Right lobe of liver (tissue), 6 donors: Measurements from ENCODE around the gene PITPNM3. TPM values are rescaled to one million over a fixed set of nuclear protein-coding genes. Genes with fewer than 3 reads are reported as not detected.

Experiments used
- ATAC-seq, 4 donors: fragments of 200-7000 bp; cut with Tn5 transposase; one replicate each; pipeline ENCODE4 v1.9.1; 2020; ENCODE audit warnings: mild to moderate bottlenecking in 4 of 4, moderate library complexity in 4 of 4
- DNase-seq, 3 donors: peaks; one replicate each; pipeline ENCODE4 v3.0.0-alpha.2; 2020
- H3K27ac ChIP-seq, 3 donors: fragments of 200-600 bp; one replicate each; pipeline ENCODE4 v1.8.0; 2022
- H3K27me3 ChIP-seq, 2 donors: fragments of 200-600 bp; one replicate each; pipeline ENCODE4 v1.8.0; 2022
- H3K36me3 ChIP-seq, 4 donors: fragments of 200-600 bp; sonication (generic) in 1 of 4; one replicate each; pipeline versions ENCODE4 v1.5.1 to v1.8.0; 2017 to 2022; ENCODE audit warnings: control low read depth in 1 of 4
- H3K4me1 ChIP-seq, 4 donors: fragments of 200-600 bp; sonication (generic) in 1 of 4; one replicate each; pipeline versions ENCODE4 v1.5.1 to v1.8.0; 2017 to 2022; ENCODE audit warnings: control low read depth in 1 of 4
- H3K4me3 ChIP-seq, 3 donors: fragments of 200-600 bp; one replicate each; pipeline ENCODE4 v1.8.0; 2022
- H3K9me3 ChIP-seq, 4 donors: fragments of 200-600 bp; sonication (generic) in 1 of 4; one replicate each; pipeline versions ENCODE4 v1.5.1 to v1.8.0; 2017 to 2022; ENCODE audit warnings: control low read depth in 1 of 4
- POLR2A ChIP-seq: fragments of 450-650 bp; IDR thresholded peaks from one replicate; pipeline ENCODE4 v1.6.1; 2017; ENCODE audit warnings: antibody characterized with exemption, mild to moderate bottlenecking
- WGBS: methylation state at CpG from one replicate; pipeline ENCODE4 v1.1.6; 2018; ENCODE audit warnings: low coverage, low lambda C conversion rate; ENCODE audit not compliant: insufficient coverage; ENCODE audit errors: missing lambda C conversion rate; 5-methylcytosine and 5-hydroxymethylcytosine counted together
- intact Hi-C, 2 donors: fragments of 100-400 bp; cut with DNase I; formaldehyde crosslinking; loops; one replicate each; pipeline versions ENCODE4 v1.11.2 to v1.14.1; 2022
- total RNA-seq, 6 experiments: library from RNA; depleted of rRNA in 2 of 6; stranded (reverse); fragments of >200 nt in 2 of 6; fragmentation: NEBNext Ultra II Directional in 3 of 6; extraction: Animal tissue kit (Norgen Biotek cat#: 25700) in 3 of 6; gene quantifications; one replicate each; pipeline versions ENCODE4 v1.1.0 to v1.2.4, GENCODE V29; 2016 to 2023
- TF ChIP-seq, protein P1 (sequence below), 4 donors: fragments of 200-600 bp in 3 of 4; fragments of 450-650 bp in 1 of 4; IDR thresholded peaks; one replicate each; pipeline versions ENCODE4 v1.5.1 to v1.8.0; 2016 to 2022; ENCODE audit warnings: antibody characterized with exemption in 4 of 4, mild to moderate bottlenecking in 2 of 4
- donor health status: DM: no; HTN: yes; CAD: no.
- donor health status: DM: no; HTN: no; CAD: no.
- donor health status: DM: no; HTN: no; CAD: no.
- donor health status: DM: no; HTN: yes; CAD: no.
- donor health status: DM: no; HTN: yes; CAD: no.

The PITPNM3 gene
- total RNA-seq, 6 experiments from 2014 or later = 0.91 to 3.8 (median 1.2) TPM

GRCh38 chr17:6468051-6468790 is 88.1 kb downstream of the PITPNM3 start:
- Histone ChIP-seq H3K4me3 (no peak overlapping the region), H3K36me3 (no peaks in the 10 kb centered on the region), H3K27ac (no peak overlapping the region), H3K4me1 (no peaks in the 10 kb centered on the region), H3K9me3 (no peaks in the 10 kb centered on the region), H3K27me3 (no peaks in the 10 kb centered on the region)
- 86% methylated on average over 8 of the region's 23 CpGs for WGBS
- no peak for TF ChIP-seq POLR2A
- TF ChIP-seq, protein P1, sequence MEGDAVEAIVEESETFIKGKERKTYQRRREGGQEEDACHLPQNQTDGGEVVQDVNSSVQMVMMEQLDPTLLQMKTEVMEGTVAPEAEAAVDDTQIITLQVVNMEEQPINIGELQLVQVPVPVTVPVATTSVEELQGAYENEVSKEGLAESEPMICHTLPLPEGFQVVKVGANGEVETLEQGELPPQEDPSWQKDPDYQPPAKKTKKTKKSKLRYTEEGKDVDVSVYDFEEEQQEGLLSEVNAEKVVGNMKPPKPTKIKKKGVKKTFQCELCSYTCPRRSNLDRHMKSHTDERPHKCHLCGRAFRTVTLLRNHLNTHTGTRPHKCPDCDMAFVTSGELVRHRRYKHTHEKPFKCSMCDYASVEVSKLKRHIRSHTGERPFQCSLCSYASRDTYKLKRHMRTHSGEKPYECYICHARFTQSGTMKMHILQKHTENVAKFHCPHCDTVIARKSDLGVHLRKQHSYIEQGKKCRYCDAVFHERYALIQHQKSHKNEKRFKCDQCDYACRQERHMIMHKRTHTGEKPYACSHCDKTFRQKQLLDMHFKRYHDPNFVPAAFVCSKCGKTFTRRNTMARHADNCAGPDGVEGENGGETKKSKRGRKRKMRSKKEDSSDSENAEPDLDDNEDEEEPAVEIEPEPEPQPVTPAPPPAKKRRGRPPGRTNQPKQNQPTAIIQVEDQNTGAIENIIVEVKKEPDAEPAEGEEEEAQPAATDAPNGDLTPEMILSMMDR (IDR thresholded peaks at IDR 0.05) = no peak
- no peak for ATAC-seq
- no peak for DNase-seq
- intact Hi-C loops = no loop called here

DNA sequence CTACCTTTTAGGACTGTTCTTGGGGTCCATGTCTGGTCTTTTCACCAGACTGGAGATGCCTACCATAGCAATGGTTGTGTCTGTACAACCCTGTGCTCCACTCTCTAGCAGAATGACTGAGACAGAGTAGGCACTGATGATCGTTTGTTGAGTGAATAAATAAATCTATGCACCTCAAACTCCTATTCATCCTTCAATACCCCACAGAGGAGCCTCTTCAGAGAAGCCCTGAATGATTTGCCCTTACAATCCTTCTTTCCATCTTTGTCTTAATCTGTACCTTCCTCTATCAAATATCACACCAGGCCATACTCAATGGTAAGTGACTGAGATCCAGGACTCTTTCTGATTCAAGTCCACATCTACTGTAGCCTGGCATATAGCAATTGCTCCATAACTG is 88.8 kb downstream of the PITPNM3 start:
- 63% methylated on average over 1 of the region's 1 CpG for WGBS
- no peaks in the 10 kb centered on the region for H3K9me3 ChIP-seq
- TF ChIP-seq, protein P1 (IDR thresholded peaks at IDR 0.05) = no peak
- TF ChIP-seq POLR2A = no peak

GRCh38 chr17:6465206-6466003 is 91.0 kb downstream of the PITPNM3 start:
- Histone ChIP-seq H3K4me3 (no peak overlapping the region), H3K9me3 (no peaks in the 10 kb centered on the region), H3K4me1 (no peaks in the 10 kb centered on the region), H3K27ac (no peak overlapping the region), H3K27me3 (no peaks in the 10 kb centered on the region), H3K36me3 (no peaks in the 10 kb centered on the region)
- peak in 2 of 3 donors; percentile 7 for DNase-seq
- TF ChIP-seq, protein P1 (IDR thresholded peaks at IDR 0.05) = no peak
- TF ChIP-seq POLR2A = no peak
- WGBS = 76% methylated on average over 19 of the region's 19 CpGs
- no peak for ATAC-seq
- intact Hi-C loops = no loop called here

More for the DNA sequence above, 88.8 kb downstream of the PITPNM3 start:
- DNase-seq (no peak), ATAC-seq (no peak)
- intact Hi-C loops = no loop called here
- Histone ChIP-seq H3K27me3 (no peaks in the 10 kb centered on the region), H3K27ac (no peak overlapping the region), H3K36me3 (no peaks in the 10 kb centered on the region), H3K4me3 (no peak overlapping the region), H3K4me1 (no peaks in the 10 kb centered on the region)

- Histone ChIP-seq H3K4me1 (no peaks in the 10 kb centered on the region), H3K9me3 (no peaks in the 10 kb centered on the region), H3K27me3 (no peaks in the 10 kb centered on the region), H3K27ac (no peak overlapping the region), H3K36me3 (no peaks in the 10 kb centered on the region), H3K4me3 (no peak overlapping the region)
- DNase-seq = no peak
- no peak for TF ChIP-seq POLR2A
- TF ChIP-seq, protein P1 (IDR thresholded peaks at IDR 0.05) = no peak
- ATAC-seq = no peak
- intact Hi-C loops = no loop called here
- WGBS = 36% methylated on average over 3 of the region's 14 CpGs
Measured at GRCh38 chr17:6464446-6465041, 91.8 kb downstream of the PITPNM3 start.
